Upper lobe of left lung (tissue), 6 donors: ENCODE measurements around the gene ZNF668. TPM values are rescaled to one million over a fixed set of nuclear protein-coding genes. Genes with fewer than 3 reads are reported as not detected.

Source experiments
- ATAC-seq, 2 donors: fragments of 200-7000 bp; cut with Tn5 transposase; one replicate each; pipeline ENCODE4 v1.9.1; 2022; ENCODE audit warnings: mild to moderate bottlenecking in 2 of 2, moderate library complexity in 2 of 2; ENCODE audit not compliant: low FRiP score in 2 of 2
- DNase-seq, 2 donors: peaks; one replicate each; pipeline ENCODE4 v3.0.0-alpha.2; 2019 to 2020
- H3K27ac ChIP-seq, 4 donors: fragments of 200-600 bp; sonication (generic); one replicate each; pipeline ENCODE4 v1.5.1; 2016 to 2019
- H3K27me3 ChIP-seq, 4 donors: fragments of 200-600 bp; sonication (generic); one replicate each; pipeline ENCODE4 v1.5.1; 2017 to 2019
- H3K36me3 ChIP-seq, 4 donors: fragments of 200-600 bp; sonication (generic); one replicate each; pipeline ENCODE4 v1.5.1; 2016 to 2019
- H3K4me1 ChIP-seq, 4 donors: fragments of 200-600 bp; sonication (generic); one replicate each; pipeline ENCODE4 v1.5.1; 2018 to 2019
- H3K4me3 ChIP-seq, 4 donors: fragments of 200-600 bp; sonication (generic); one replicate each; pipeline ENCODE4 v1.5.1; 2017 to 2019; ENCODE audit warnings: mild to moderate bottlenecking in 2 of 4, moderate library complexity in 1 of 4
- H3K9me3 ChIP-seq, 4 donors: fragments of 200-600 bp; sonication (generic); one replicate each; pipeline ENCODE4 v1.5.1; 2018 to 2019
- CTCF ChIP-seq, 6 experiments: fragments of 450-650 bp in 4 of 6; fragments of 200-600 bp in 2 of 6; sonication (generic) in 2 of 6; IDR thresholded peaks; one replicate each; pipeline ENCODE4 v1.5.1; 2016 to 2019; ENCODE audit warnings: antibody characterized with exemption in 6 of 6
- EP300 ChIP-seq, 4 donors: sonication (generic); formaldehyde crosslinking; IDR thresholded peaks; one replicate each; pipeline ENCODE4 v1.5.1; 2017; ENCODE audit warnings: antibody characterized with exemption in 4 of 4, control low read depth in 2 of 4
- POLR2A ChIP-seq, 4 donors: fragments of 450-650 bp; IDR thresholded peaks; one replicate each; pipeline ENCODE4 v1.5.1; 2016 to 2017; ENCODE audit warnings: antibody characterized with exemption in 4 of 4, mild to moderate bottlenecking in 2 of 4
- POLR2AphosphoS5 ChIP-seq, 2 donors: sonication (generic); formaldehyde crosslinking; IDR thresholded peaks; one replicate each; pipeline ENCODE4 v1.5.1; 2017; ENCODE audit warnings: antibody characterized with exemption in 2 of 2
- WGBS, 2 donors: methylation state at CpG; one replicate each; pipeline ENCODE4 v1.1.5; 2017 to 2018; 5-methylcytosine and 5-hydroxymethylcytosine counted together
- total RNA-seq, 6 donors: library from RNA; depleted of rRNA in 4 of 6; stranded (reverse); fragments of >200 nt in 4 of 6; gene quantifications; one replicate each; pipeline versions ENCODE4 v1.1.0 to v1.2.1, GENCODE V29; 2016 to 2021
- donor health status: DM: no; HTN: no; CAD: no; lungs with moderate emphysema.
- donor health status: DM: no; HTN: yes; CAD: no; lungs with severe emphysema.

The ZNF668 gene
- total RNA-seq, 6 donors from 2014 or later: 8.4 to 21.0 (median 11.4) TPM

GRCh38 chr16:31094424-31095120 is 20.5 kb upstream of the ZNF668 start, which contains the start of gene VKORC1:
VKORC1 (minus strand) TSS chr16:31094797; CDS start chr16:31094729, 68 bp downstream.
- TF ChIP-seq CTCF (IDR thresholded peaks at IDR 0.05): peak in 3 of 6 experiments; percentile 17 to 48 (median 39)
- peak in 2 of 4 donors; percentile 56 to 75 for TF ChIP-seq POLR2A (IDR thresholded peaks at IDR 0.05)
- TF ChIP-seq POLR2AphosphoS5 (IDR thresholded peaks at IDR 0.05): peak; percentile 53 to 85
- no peak for TF ChIP-seq EP300 (IDR thresholded peaks at IDR 0.05)
- Histone ChIP-seq H3K9me3 (no peaks in the 10 kb centered on the region), H3K27me3 (no peaks in the 10 kb centered on the region), H3K4me3 (peak within 1 kb of the TSS; percentile 45 to 88 (median 77)), H3K4me1 (peaks cover 13 to 31% (median 20%) of the 10 kb centered on the region in 4 donors), H3K36me3 (peaks cover 0 to 17% (median 11%) of the 10 kb centered on the region in 4 donors), H3K27ac (peak within 1 kb of the TSS; percentile 80 to 89 (median 84))
- WGBS, 2 donors: 0% methylated on average over 20 to 61 of the region's 69 CpGs
- peak; percentile 96 to 97 for ATAC-seq
- peak; percentile 96 to 97 for DNase-seq

- H3K4me3 ChIP-seq: peak overlapping the region; percentile 45 to 88 (median 77)
- no peaks in the 10 kb centered on the region for H3K27me3 ChIP-seq
- H3K4me1 ChIP-seq: peaks cover 13 to 31% (median 20%) of the 10 kb centered on the region in 4 donors
- H3K36me3 ChIP-seq: peaks cover 0 to 22% (median 13%) of the 10 kb centered on the region in 4 donors
- H3K9me3 ChIP-seq: no peaks in the 10 kb centered on the region
- DNase-seq (no peak), ATAC-seq (peak in 1 of 2 donors; percentile 28)
- peak overlapping the region; percentile 80 to 89 (median 84) for H3K27ac ChIP-seq
- WGBS, 2 donors: 0 to 1% methylated on average over 14 to 19 of the region's 20 CpGs
- TF ChIP-seq POLR2AphosphoS5 (IDR thresholded peaks at IDR 0.05) (no peak), CTCF (IDR thresholded peaks at IDR 0.05) (no peak), POLR2A (IDR thresholded peaks at IDR 0.05) (no peak), EP300 (IDR thresholded peaks at IDR 0.05) (no peak)
Observed at GRCh38 chr16:31094088-31094423, 20.0 kb upstream of the ZNF668 start.

- WGBS, 2 donors: 55 to 63% methylated on average over 13 to 15 of the region's 17 CpGs
Observed at GRCh38 chr16:31093132-31093703, 19.2 kb upstream of the ZNF668 start.

GRCh38 chr16:31092330-31092729 is 18.3 kb upstream of the ZNF668 start:
- DNase-seq (no peak), ATAC-seq (no peak)
- H3K27me3 ChIP-seq: no peaks in the 10 kb centered on the region
- no peaks in the 10 kb centered on the region for H3K9me3 ChIP-seq
- TF ChIP-seq EP300 (IDR thresholded peaks at IDR 0.05) (no peak), POLR2A (IDR thresholded peaks at IDR 0.05) (no peak), CTCF (IDR thresholded peaks at IDR 0.05) (no peak), POLR2AphosphoS5 (IDR thresholded peaks at IDR 0.05) (no peak)
- no peak overlapping the region for H3K27ac ChIP-seq
- H3K4me1 ChIP-seq: peaks cover 13 to 31% (median 20%) of the 10 kb centered on the region in 4 donors
- 90 to 93% methylated on average over 5 of the region's 5 CpGs for WGBS, 2 donors
- peaks cover 0 to 30% (median 14%) of the 10 kb centered on the region in 4 donors for H3K36me3 ChIP-seq
- no peak overlapping the region for H3K4me3 ChIP-seq

More at GRCh38 chr16:31093132-31093703, 19.2 kb upstream of the ZNF668 start:
- H3K27me3 ChIP-seq: no peaks in the 10 kb centered on the region
- no peak for ATAC-seq
- H3K4me3 ChIP-seq: peak overlapping the region in 3 of 4 donors; percentile 67 to 88 (median 87)
- no peak for DNase-seq
- no peaks in the 10 kb centered on the region for H3K9me3 ChIP-seq
- peaks cover 0 to 23% (median 13%) of the 10 kb centered on the region in 4 donors for H3K36me3 ChIP-seq
- TF ChIP-seq CTCF (IDR thresholded peaks at IDR 0.05) (no peak), EP300 (IDR thresholded peaks at IDR 0.05) (no peak)
- H3K27ac ChIP-seq: no peak overlapping the region
- H3K4me1 ChIP-seq: peaks cover 13 to 31% (median 20%) of the 10 kb centered on the region in 4 donors
